GM10266 (cell line): Measurements from ENCODE around the gene NXPH2.

Source experiments
- DNase-seq: peaks from one replicate; pipeline ENCODE4 v3.0.0; 2012; ENCODE audit errors: extremely low spot score
- CTCF ChIP-seq: IDR thresholded peaks from 2 replicates; pipeline ENCODE4 v1.5.1; 2012; ENCODE audit warnings: mild to moderate bottlenecking, low read depth; ENCODE audit not compliant: control insufficient read depth, insufficient read depth; ENCODE audit errors: missing control alignments

The NXPH2 gene

GRCh38 chr2:138777996-138778395 is 2.2 kb downstream of the NXPH2 start:
- no peak for TF ChIP-seq CTCF
- DNase-seq, result no peak

- no peak for DNase-seq
- no peak for TF ChIP-seq CTCF
Observed at GRCh38 chr2:138775736-138776135, 4.5 kb downstream of the NXPH2 start.

- no peak for TF ChIP-seq CTCF
- no peak for DNase-seq
Observed at GRCh38 chr2:138771534-138771933, 8.7 kb downstream of the NXPH2 start.

- no peak for TF ChIP-seq CTCF
- no peak for DNase-seq
Observed at GRCh38 chr2:138767101-138767500, 13.1 kb downstream of the NXPH2 start.

- no peak for TF ChIP-seq CTCF
- DNase-seq, result no peak
Observed at GRCh38 chr2:138766464-138766863, 13.7 kb downstream of the NXPH2 start.

- no peak for DNase-seq
- no peak for TF ChIP-seq CTCF
Observed at GRCh38 chr2:138763971-138764370, 16.2 kb downstream of the NXPH2 start.

- DNase-seq, result no peak
- no peak for TF ChIP-seq CTCF
Observed at GRCh38 chr2:138762533-138762932, 17.7 kb downstream of the NXPH2 start.
